GM12801 (cell line): ENCODE results near the gene GABPB1.

Experiments used
- TF ChIP-seq, protein P1 (sequence below): IDR thresholded peaks from one replicate; pipeline ENCODE4 v1.5.1; 2011; ENCODE audit warnings: control low read depth; ENCODE audit not compliant: insufficient read length; ENCODE audit errors: extremely low read depth

Gene GABPB1

DNA sequence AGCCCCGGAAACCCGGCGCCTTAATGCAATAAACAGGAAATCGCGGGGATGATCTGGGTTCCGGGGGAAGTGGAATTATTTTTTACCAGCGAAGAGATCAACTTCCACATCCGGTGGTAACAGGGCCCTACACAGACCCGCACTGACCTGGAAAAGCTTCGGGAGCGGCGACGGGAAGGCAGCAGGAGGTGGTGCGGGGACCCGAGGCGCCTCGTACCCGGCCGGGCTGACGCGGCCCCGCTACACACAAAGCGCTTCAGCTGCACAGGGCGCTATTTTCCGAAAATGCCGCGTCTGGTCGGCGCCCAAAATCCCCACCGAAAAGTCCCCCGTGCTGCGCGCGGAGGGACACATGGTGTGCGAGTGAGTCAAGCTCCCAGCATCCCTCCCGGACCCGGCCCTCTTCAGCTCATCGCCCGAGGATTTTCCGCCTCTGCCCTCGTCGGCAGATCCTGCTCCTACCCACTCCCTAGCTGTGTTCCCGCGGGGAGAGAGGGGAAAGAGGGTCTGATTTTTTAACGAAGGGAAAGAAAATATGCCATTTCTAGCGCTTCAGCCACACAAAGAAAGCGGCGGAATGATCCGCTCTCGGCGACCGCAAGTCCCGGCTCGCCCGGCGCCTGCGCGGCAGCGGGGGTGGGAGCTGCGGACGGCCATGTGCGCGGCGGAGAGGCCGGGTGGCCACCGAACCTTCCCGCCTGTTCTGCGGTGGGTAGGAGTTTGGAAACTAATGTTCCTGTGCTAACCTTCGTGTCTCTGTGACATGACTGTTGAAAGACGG is at the start of gene GABPB1:
TSS of gene GABPB1 (minus strand) at position 361 of the 781 bp plus-strand sequence. CDS start 45,400 bp downstream, outside the sequence.
- TF ChIP-seq, protein P1, sequence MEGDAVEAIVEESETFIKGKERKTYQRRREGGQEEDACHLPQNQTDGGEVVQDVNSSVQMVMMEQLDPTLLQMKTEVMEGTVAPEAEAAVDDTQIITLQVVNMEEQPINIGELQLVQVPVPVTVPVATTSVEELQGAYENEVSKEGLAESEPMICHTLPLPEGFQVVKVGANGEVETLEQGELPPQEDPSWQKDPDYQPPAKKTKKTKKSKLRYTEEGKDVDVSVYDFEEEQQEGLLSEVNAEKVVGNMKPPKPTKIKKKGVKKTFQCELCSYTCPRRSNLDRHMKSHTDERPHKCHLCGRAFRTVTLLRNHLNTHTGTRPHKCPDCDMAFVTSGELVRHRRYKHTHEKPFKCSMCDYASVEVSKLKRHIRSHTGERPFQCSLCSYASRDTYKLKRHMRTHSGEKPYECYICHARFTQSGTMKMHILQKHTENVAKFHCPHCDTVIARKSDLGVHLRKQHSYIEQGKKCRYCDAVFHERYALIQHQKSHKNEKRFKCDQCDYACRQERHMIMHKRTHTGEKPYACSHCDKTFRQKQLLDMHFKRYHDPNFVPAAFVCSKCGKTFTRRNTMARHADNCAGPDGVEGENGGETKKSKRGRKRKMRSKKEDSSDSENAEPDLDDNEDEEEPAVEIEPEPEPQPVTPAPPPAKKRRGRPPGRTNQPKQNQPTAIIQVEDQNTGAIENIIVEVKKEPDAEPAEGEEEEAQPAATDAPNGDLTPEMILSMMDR = no peak

DNA sequence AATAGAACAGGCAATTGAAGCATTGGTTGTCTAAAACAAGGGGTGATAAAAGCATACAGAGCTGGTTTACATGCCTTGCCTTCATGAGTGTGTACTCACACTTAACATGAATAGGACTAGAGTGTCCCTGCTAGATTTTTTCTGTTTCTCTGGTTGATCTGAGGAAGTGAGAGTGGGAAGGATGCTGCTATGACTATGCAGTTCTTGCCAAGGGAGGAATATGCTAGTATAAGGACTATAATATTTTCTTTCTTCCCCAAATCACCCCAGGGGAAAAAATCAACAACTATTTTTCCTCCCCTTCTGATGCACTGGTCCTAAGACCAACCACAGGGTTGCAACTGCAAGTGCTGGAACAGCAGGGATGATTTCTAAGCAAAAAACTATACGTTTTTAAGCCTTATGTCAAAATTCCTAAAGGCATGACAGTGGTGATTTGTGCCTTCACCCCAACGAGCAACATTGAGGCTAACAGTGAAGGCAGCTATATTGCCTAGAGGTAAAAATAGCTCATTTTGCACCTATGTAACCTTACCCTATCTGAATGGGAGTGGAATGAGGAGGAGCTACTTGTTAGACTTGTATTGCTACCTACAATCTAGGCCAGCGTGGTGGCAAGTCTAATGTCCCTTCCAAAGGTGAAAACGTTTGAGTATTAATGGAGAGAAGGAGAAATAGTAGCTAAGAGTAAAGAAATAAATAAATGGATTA is 35.7 kb upstream of the GABPB1 start:
- TF ChIP-seq, protein P1 = no peak

DNA sequence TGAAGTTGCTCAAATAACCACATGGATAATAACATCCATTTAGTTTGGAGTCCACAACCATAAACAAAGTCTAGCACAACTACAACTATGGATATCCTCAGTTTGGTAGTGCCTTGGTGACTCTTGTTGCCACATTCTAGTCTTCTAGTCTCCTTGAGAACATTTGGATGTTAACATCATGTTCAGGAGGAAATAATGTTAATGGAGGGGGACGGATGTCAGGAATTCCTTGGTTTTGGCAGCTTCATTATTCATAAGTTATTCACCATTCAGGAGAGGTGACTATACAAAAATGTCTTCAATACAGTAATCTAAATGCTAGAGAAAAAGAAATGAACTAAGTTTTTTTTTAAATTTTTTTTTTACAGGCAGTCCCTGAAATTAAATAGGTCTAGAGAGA is 26.4 kb upstream of the GABPB1 start:
- TF ChIP-seq, protein P1 = no peak

DNA sequence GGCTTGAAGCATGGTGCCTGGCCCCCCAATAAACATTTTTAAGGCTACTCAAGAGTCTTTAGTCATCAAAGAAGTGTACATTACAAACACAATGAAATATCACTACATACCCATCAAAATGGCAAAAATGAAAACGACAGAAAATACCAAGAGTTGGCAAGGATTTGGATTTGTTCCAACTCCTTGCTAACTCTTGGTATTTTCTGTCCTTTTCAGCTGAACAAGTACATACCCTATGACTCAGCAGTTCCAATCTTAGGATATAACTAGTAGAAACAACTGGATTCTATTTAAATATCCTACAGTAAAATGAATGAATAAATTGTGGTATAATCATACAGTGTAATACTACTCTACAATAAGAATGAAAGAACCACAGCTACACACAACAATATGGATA is 25.1 kb upstream of the GABPB1 start:
- TF ChIP-seq, protein P1 = no peak

DNA sequence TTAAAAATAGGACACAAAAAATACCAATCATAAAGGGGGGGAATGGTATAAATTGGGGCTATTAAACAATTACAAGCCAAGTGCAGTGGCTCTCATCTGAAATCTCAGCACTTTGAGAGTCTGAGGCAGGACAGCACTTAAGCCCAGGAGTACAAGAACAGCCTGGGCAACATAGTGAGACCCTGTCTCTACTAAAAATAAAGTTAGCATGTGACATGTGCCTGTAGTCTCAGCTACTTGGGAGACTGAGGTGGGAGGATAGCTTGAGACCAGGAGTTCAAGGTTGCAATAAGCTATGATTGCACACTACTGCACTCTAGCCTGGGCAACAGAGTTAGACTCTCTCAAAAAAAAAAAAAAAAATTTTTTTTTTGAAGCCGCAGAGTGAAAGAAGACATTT is 23.8 kb upstream of the GABPB1 start:
- TF ChIP-seq, protein P1 = no peak

DNA sequence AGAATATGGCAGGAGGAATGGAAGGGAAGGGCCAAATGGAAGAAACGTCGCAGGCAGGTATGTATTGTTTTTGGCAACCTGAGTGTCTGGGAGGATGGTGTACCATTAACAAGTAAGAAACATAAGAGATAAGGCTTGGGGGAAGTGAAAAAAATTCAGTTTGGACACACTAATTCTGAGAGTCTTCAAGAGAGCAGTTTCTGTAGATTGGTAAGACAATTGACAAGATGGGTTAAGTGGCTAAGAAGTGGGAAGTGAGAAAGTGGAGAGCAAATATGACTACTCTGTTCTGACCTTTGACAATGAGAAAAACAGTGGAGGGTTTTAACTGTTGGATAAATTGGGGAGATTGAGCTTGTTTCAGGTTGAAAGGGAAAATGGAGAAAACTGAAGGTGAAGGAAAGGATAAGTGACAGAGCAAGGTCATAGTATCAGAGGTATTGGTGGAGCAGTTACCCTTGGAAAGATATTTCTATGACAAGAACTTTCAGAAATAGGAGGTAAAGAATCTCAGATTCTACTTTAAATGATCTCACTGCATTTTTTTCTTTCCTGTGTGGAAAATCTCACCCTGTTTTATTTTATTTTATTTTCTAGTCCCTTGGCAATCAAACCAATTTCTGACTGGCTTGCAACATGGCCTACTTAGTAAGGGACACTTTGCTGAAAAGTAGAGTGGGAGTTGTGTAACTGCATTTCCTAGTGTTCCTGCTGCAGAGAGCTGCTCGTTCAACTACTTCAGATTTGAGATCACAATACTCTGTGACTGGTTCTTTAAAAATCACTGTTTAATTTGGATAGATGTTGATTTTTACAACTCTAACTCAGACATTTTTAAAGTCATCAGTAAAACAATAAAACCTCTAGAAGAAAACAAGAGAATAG is 23.1 kb upstream of the GABPB1 start:
- TF ChIP-seq, protein P1 = no peak

DNA sequence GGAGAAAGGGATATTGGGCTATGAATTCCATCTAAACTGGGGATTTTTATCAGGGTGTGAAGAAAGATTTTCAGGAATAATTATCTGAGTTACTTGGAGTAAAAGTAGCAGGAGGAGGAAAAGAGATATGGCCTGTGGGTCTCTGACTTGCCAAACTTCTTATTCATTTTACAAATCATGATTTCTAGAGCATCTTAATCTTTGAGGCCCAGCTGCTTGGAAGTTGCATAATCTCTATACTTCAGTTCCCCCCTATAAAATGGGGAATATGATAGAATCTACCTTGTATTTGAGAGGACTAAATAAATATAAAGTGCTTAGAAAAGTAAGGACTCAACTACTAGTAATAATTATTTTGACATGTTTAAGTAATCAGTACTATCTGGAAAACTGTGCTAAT is 11.0 kb upstream of the GABPB1 start:
- TF ChIP-seq, protein P1 = no peak
